Fibroblast of mammary gland (primary cell): ENCODE results near the gene MKNK1.
A peak's percentile ranks its signal among the peaks of the same experiment; 100 is the strongest.

Source experiments
- DNase-seq: peaks from one replicate; pipeline ENCODE4 v3.0.0-alpha.2; 2010; ENCODE audit warnings: low read depth
- H3K4me3 ChIP-seq: 2 replicates; pipeline ENCODE4 v1.5.1; 2011; ENCODE audit warnings: low read depth, mild to moderate bottlenecking, low read length, moderate library complexity; ENCODE audit not compliant: control insufficient read depth
- CTCF ChIP-seq: conservative IDR thresholded peaks from 2 replicates; pipeline ENCODE4 v1.5.1; 2011; ENCODE audit warnings: low read depth, low read length, inconsistent platforms; ENCODE audit not compliant: control insufficient read depth, insufficient read depth

The MKNK1 gene

GRCh38 chr1:46533179-46533864, 70.7 kb downstream of the MKNK1 start:
- DNase-seq = peak; percentile 18
- H3K4me3 ChIP-seq = no peak overlapping the region
- TF ChIP-seq CTCF = no peak

GRCh38 chr1:46532498-46533178, 71.4 kb downstream of the MKNK1 start:
- no peak overlapping the region for H3K4me3 ChIP-seq
- peak; percentile 37 for DNase-seq
- TF ChIP-seq CTCF = peak; percentile 44

- H3K4me3 ChIP-seq = no peak overlapping the region
- no peak for DNase-seq
- no peak for TF ChIP-seq CTCF
Observed at GRCh38 chr1:46532095-46532494, 72.0 kb downstream of the MKNK1 start.

- TF ChIP-seq CTCF = peak; percentile 7
- H3K4me3 ChIP-seq = no peak overlapping the region
- no peak for DNase-seq
Observed at GRCh38 chr1:46530791-46531409, 73.2 kb downstream of the MKNK1 start.

- no peak for TF ChIP-seq CTCF
- no peak overlapping the region for H3K4me3 ChIP-seq
Observed at GRCh38 chr1:46530311-46530710, 73.8 kb downstream of the MKNK1 start.

GRCh38 chr1:46529031-46529630, 74.9 kb downstream of the MKNK1 start:
- TF ChIP-seq CTCF = no peak
- H3K4me3 ChIP-seq = no peak overlapping the region
- no peak for DNase-seq

More at GRCh38 chr1:46530311-46530710, 73.8 kb downstream of the MKNK1 start:
- DNase-seq = no peak
